Lung (tissue), 12 donors: ENCODE measurements around the gene ERMAP. TPM values are rescaled to one million over a fixed set of nuclear protein-coding genes. Genes with fewer than 3 reads are reported as not detected.
A peak's percentile ranks its signal among the peaks of the same experiment; 100 is the strongest.
"Not testable (repeated sequence)": the region's sequence is repeated elsewhere in the genome, so short reads cannot be mapped to it uniquely, and the experiment has no call there.

Experiments used
- ATAC-seq: fragments of 200-7000 bp; cut with Tn5 transposase; one replicate; pipeline ENCODE4 v1.9.1; 2020; ENCODE audit warnings: moderate number of reproducible peaks; ENCODE audit not compliant: insufficient read depth, low FRiP score
- DNase-seq, 3 donors: peaks; one replicate each; pipeline ENCODE4 v3.0.0-alpha.2; 2013 to 2017
- H3K27ac ChIP-seq, 2 donors: one replicate each; pipeline ENCODE4 v1.5.1; 2013; ENCODE audit warnings: mild to moderate bottlenecking in 2 of 2, moderate library complexity in 2 of 2, control low read depth in 1 of 2, inconsistent platforms in 1 of 2, low read depth in 1 of 2, low read length in 1 of 2
- H3K27me3 ChIP-seq, 3 donors: one replicate each; pipeline ENCODE4 v1.5.1; 2013; ENCODE audit warnings: low read length in 2 of 3; ENCODE audit not compliant: control insufficient read depth in 3 of 3, insufficient read depth in 3 of 3
- H3K36me3 ChIP-seq, 4 donors: one replicate each; pipeline ENCODE4 v1.5.1; 2013; ENCODE audit warnings: low read length in 4 of 4, mild to moderate bottlenecking in 1 of 4, moderate library complexity in 1 of 4; ENCODE audit not compliant: control insufficient read depth in 4 of 4, insufficient read depth in 4 of 4
- H3K4me1 ChIP-seq, 5 donors: one replicate each; pipeline ENCODE4 v1.5.1; 2013; ENCODE audit warnings: low read length in 5 of 5, mild to moderate bottlenecking in 2 of 5, moderate library complexity in 1 of 5; ENCODE audit not compliant: control insufficient read depth in 5 of 5, insufficient read depth in 5 of 5
- H3K4me3 ChIP-seq: one replicate; pipeline ENCODE4 v1.5.1; 2013; ENCODE audit warnings: mild to moderate bottlenecking, control low read depth, moderate library complexity
- H3K9ac ChIP-seq, 2 donors: one replicate each; pipeline ENCODE4 v1.5.1; 2013; ENCODE audit warnings: low read length in 2 of 2, control low read depth in 1 of 2; ENCODE audit not compliant: insufficient read depth in 1 of 2
- H3K9me3 ChIP-seq, 4 donors: one replicate each; pipeline ENCODE4 v1.5.1; 2013; ENCODE audit warnings: low read length in 3 of 4, mild to moderate bottlenecking in 1 of 4, moderate library complexity in 1 of 4; ENCODE audit not compliant: control insufficient read depth in 4 of 4, insufficient read depth in 3 of 4
- WGBS, 2 donors: extraction: QIAGEN DNeasy Blood & Tissue Kit; methylation state at CpG; one replicate each; pipeline ENCODE4 v1.1.7; 2013; 5-methylcytosine and 5-hydroxymethylcytosine counted together
- polyA plus RNA-seq, 2 donors: library from polyadenylated mRNA; stranded (reverse); fragments of 200-250 nt; gene quantifications; one replicate each; pipeline ENCODE4 v1.2.1, GENCODE V29; 2013
- total RNA-seq, 2 donors: library from RNA; depleted of rRNA in 1 of 2; stranded (reverse); fragments of >200 nt in 1 of 2; gene quantifications; one replicate each; pipeline ENCODE4 v1.2.1, GENCODE V29; 2014 to 2021
- TF ChIP-seq, protein P1 (sequence below): IDR thresholded peaks from 2 replicates; pipeline ENCODE4 v1.5.1; 2012; ENCODE audit warnings: mild to moderate bottlenecking; ENCODE audit errors: control extremely low read depth, extremely low read depth
- donor health status: control.
- donor health status: control.
- donor health status: Bipolar disorder and iron deficiency.
- donor health status: healthy.
- donor health status: DM: yes; HTN: yes; CAD: no.

Gene ERMAP
- total and polyA plus RNA-seq, 4 donors: 4.8 to 19.8 (median 10.6) TPM

DNA sequence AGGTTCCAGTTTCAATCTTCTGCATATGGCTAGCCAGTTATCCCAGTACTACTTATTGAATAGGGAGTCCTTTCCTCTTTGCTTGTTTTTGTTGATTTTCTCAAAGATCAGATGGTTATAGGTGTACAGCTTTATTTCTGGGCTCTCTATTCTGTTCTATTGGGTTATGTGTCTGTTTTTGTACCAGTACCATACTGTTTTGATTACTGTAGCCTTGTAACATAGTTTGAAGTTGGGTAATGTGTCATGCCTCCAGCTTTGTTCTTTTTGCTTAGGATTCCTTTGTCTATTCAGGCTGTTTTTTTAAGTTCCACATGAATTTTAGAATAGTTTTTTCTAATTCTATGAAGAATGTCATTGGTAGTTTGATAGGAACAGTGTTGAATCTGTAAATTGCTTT lies 56.2 kb downstream of the ERMAP start:
- ATAC-seq, H3K9me3 ChIP-seq, H3K27ac ChIP-seq, H3K36me3 ChIP-seq, H3K4me3 ChIP-seq, DNase-seq, H3K4me1 ChIP-seq, H3K27me3 ChIP-seq, H3K9ac ChIP-seq: not testable (repeated sequence)

GRCh38 chr1:42873670-42874069 lies 56.7 kb downstream of the ERMAP start:
- ATAC-seq (no peak), DNase-seq (no peak)
- TF ChIP-seq, protein P1, sequence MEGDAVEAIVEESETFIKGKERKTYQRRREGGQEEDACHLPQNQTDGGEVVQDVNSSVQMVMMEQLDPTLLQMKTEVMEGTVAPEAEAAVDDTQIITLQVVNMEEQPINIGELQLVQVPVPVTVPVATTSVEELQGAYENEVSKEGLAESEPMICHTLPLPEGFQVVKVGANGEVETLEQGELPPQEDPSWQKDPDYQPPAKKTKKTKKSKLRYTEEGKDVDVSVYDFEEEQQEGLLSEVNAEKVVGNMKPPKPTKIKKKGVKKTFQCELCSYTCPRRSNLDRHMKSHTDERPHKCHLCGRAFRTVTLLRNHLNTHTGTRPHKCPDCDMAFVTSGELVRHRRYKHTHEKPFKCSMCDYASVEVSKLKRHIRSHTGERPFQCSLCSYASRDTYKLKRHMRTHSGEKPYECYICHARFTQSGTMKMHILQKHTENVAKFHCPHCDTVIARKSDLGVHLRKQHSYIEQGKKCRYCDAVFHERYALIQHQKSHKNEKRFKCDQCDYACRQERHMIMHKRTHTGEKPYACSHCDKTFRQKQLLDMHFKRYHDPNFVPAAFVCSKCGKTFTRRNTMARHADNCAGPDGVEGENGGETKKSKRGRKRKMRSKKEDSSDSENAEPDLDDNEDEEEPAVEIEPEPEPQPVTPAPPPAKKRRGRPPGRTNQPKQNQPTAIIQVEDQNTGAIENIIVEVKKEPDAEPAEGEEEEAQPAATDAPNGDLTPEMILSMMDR: no peak
- H3K9me3 ChIP-seq: peaks cover 0 to 6% (median 0%) of the 10 kb centered on the region in 4 donors
- H3K36me3 ChIP-seq: no peaks in the 10 kb centered on the region
- no peak overlapping the region for H3K4me3 ChIP-seq
- H3K27me3 ChIP-seq: no peaks in the 10 kb centered on the region
- 55 to 65% methylated on average over 1 of the region's 1 CpG for WGBS, 2 donors
- peaks cover 0 to 7% (median 0%) of the 10 kb centered on the region in 5 donors for H3K4me1 ChIP-seq
- H3K27ac ChIP-seq: no peak overlapping the region
- H3K9ac ChIP-seq: no peak overlapping the region

DNA sequence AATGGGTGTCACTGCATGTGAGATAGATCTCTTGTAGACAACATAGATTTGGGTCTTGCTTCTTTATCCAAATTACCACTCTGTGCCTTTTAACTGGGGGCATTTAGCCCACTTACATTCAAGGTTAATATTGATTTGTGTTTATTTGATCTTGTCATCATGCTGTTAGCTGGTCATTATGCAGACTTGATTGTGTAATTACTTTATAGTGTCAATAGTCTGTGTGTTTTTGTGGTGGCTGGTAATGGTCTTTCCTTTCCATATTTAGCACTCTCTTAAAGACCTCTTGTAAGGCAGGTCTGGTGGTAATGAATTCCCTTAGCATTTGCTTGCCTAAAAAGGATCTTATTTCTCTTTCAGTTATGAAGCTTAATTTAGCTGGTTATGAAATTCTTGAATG lies 59.1 kb downstream of the ERMAP start:
- H3K36me3 ChIP-seq: no peaks in the 10 kb centered on the region
- DNase-seq: no peak
- no peak for ATAC-seq
- H3K27ac ChIP-seq: no peak overlapping the region
- TF ChIP-seq, protein P1: no peak
- no peak overlapping the region for H3K9ac ChIP-seq
- H3K4me3 ChIP-seq: no peak overlapping the region
- peaks cover 0 to 7% (median 0%) of the 10 kb centered on the region in 5 donors for H3K4me1 ChIP-seq
- H3K9me3 ChIP-seq: peaks cover 0 to 6% (median 5%) of the 10 kb centered on the region in 4 donors
- H3K27me3 ChIP-seq: no peaks in the 10 kb centered on the region

DNA sequence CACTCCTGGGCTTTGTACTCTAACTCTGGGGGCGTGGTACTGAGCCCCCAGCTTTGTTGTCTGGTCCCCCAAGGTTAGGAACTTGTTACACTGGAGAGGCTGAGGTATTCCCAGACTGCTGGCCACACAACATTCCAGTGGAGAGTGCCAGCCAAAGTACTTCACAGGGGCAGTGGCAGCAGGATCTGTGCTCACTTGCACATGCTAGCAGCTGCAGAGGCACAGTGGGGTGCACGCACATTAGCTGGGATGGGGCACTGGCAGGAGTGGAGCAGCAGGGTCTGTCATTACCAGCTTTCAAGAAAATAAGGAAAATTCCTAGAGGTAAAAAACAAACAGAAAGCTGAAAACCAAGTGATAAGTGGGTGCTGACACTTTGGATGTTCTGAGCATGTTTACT lies 60.5 kb downstream of the ERMAP start:
- WGBS, 2 donors: 53 to 68% methylated on average over 2 of the region's 2 CpGs
- peak; percentile 9 to 52 (median 25) for DNase-seq
- Histone ChIP-seq H3K36me3 (no peaks in the 10 kb centered on the region), H3K9ac (no peak overlapping the region), H3K9me3 (peaks cover 0 to 6% (median 5%) of the 10 kb centered on the region in 4 donors), H3K4me3 (no peak overlapping the region), H3K4me1 (peaks cover 0 to 7% (median 0%) of the 10 kb centered on the region in 5 donors), H3K27ac (no peak overlapping the region), H3K27me3 (no peaks in the 10 kb centered on the region)
- ATAC-seq: no peak
- TF ChIP-seq, protein P1: no peak
